ENCODE measurements around the gene LRCH3. TPM values are rescaled to one million over a fixed set of nuclear protein-coding genes. Genes with fewer than 3 reads are reported as not detected.
A peak's percentile ranks its signal among the peaks of the same experiment; 100 is the strongest.

The LRCH3 gene
- total and polyA plus RNA-seq, 9 of the 15 experiments (the other 6 are each of a cell fraction or from before 2014, with no cell fraction given): 4.6 to 75.3 (median 30.3) TPM

DNA sequence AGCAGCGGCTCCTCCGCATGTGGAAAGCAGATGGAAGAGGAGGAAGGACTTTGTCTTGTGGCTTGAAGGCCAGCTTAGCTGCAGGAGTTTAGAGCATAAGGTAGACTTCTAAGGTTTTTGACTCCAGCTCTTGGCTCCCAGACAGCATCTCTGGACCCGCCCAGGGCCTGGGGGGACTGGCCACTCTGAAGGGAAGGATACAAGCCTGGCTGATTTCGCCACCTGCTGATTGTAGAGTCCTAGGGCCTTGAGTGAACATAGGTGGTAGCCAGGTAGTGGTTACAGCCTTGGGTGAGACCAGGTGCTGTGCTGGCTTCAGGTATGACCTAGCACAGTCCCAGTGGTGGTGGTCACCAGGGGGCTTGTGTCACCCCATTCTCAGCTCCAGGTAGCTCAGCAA lies 110.6 kb downstream of the LRCH3 start:
- in situ Hi-C loops (cut with MboI): no loop called here
- H3K27me3 ChIP-seq (ENCODE audit: control insufficient read depth in 2 of 2, insufficient read depth in 2 of 2, low read length in 2 of 2): no peaks in the 10 kb centered on the region
- POLR2A ChIA-PET: no interaction called here
- WGBS (ENCODE audit: insufficient coverage, low coverage, missing lambda C conversion rate): 51% methylated on average over 3 of the region's 4 CpGs
- no peak for ATAC-seq
- no peaks in the 10 kb centered on the region for H3K9me3 ChIP-seq (replicated peaks; ENCODE audit: control insufficient read depth, insufficient read depth, low read depth, low read length)
- CTCF ChIA-PET (ENCODE audit: low intra/inter-chr PET ratio): no interaction called here
- no peaks in the 10 kb centered on the region for H3K9me1 ChIP-seq (ENCODE audit: control insufficient read depth, insufficient read depth, low read length)
- no peak overlapping the region for H3K27ac ChIP-seq (ENCODE audit: extremely low read depth, low read depth, low read length)
- H4K20me1 ChIP-seq (replicated peaks; ENCODE audit: control insufficient read depth, insufficient read depth, low read length): no peaks in the 10 kb centered on the region
- BruUV-seq (replicated peaks): no TSS peak
- no peaks in the 10 kb centered on the region for H3K79me2 ChIP-seq (ENCODE audit: control insufficient read depth, insufficient read depth, low read length)
- H3K36me3 ChIP-seq (ENCODE audit: control insufficient read depth, insufficient read depth, low read length): no peaks in the 10 kb centered on the region
- no peak overlapping the region for H3K4me3 ChIP-seq
- no peak for TF ChIP-seq NCOR1 (IDR thresholded peaks at IDR 0.05)
- 0 out of 4 replicates have a peak, but pooled peaks of 1 of the 2 experiments have one; percentile 10 for TF ChIP-seq RAD21 (CRISPR knock-in tag; conservative IDR thresholded peaks at IDR 0.05 in 1 of 2, IDR thresholded peaks at IDR 0.05 in 1 of 2)
- no peak for TF ChIP-seq MEF2D (tag; conservative IDR thresholded peaks at IDR 0.05; ENCODE audit: low read depth)
- intact Hi-C loops (cut with micrococcal nuclease): loop anchor here (10.0 kb wide), 1 partner anchor 307 kb away; no protein-coding TSS in a partner anchor
- peaks cover 3 to 5% of the 10 kb centered on the region in 2 experiments; a peak in 4 of 5 replicates for H3K4me1 ChIP-seq (replicated peaks in 1 of 2; ENCODE audit: control insufficient read depth in 2 of 2, insufficient read depth in 2 of 2, low read length in 2 of 2)
- no peak overlapping the region for H3K4me2 ChIP-seq (ENCODE audit: insufficient read depth, low read length)
- no peak for FAIRE-seq
- H3K9ac ChIP-seq (ENCODE audit: insufficient read depth in 1 of 2, low read depth in 2 of 2, low read length in 2 of 2): no peak overlapping the region
- no peak for DNase-seq (ENCODE audit: extremely low read depth in 1 of 4, low spot score in 3 of 4)
- H2AFZ ChIP-seq (ENCODE audit: low read depth, low read length): no peak overlapping the region
